Fibroblast of lung (primary cell): ENCODE measurements around the gene B4GALT2.

Experiments
- CTCF ChIP-seq, 2 donors: IDR thresholded peaks in 1 of 2; conservative IDR thresholded peaks in 1 of 2; 1 replicate in 1 of 2; 2 replicates in 1 of 2; pipeline ENCODE4 v1.5.1; 2011 to 2012; ENCODE audit warnings: low read length in 2 of 2, control low read depth in 1 of 2, inconsistent platforms in 1 of 2, low read depth in 1 of 2, mild to moderate bottlenecking in 1 of 2
- EZH2 ChIP-seq: IDR thresholded peaks from 2 replicates; pipeline ENCODE4 v1.5.1; 2012; ENCODE audit warnings: low read length, control low read depth, mild to moderate bottlenecking; ENCODE audit errors: missing control alignments

- TF ChIP-seq CTCF (conservative IDR thresholded peaks at IDR 0.05 in 1 of 2, IDR thresholded peaks at IDR 0.05 in 1 of 2; ENCODE audit: low read depth in 1 of 2, low read length in 2 of 2) (no peak), EZH2 (no peak)
Measured at GRCh38 chr1:43979528-43980254, 681 bp downstream of the B4GALT2 start.
